HG03095 (cell line): ENCODE results near the gene KLF16.

Experiments used
- ATAC-seq: cut with Tn5 transposase; IDR thresholded peaks from one replicate; pipeline ENCODE4 v1.9.1; 2021; ENCODE audit warnings: moderate library complexity; ENCODE audit not compliant: unreplicated experiment

KLF16 gene

DNA sequence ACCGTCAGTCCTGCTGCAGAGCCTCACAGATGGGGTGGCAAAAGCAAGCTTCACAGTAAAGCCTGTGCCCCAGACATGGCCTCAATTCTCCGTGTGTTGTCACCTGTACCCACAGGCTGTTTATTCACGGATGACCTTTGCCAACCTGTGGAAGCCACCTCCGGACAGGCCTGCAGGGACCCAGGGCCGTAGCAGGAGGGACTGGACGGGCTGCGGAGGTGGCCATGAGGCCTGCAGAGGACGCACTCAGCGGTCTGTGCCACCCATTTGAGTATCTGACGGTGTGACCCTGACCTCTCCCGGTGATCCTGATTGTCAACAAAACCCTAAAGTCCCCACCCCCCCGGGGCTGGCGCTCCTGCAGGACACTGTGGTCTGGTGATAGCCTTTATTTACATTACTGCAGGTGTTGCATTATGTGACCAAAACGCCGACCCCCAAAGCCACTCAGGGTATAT, 7.8 kb upstream of the KLF16 start:
- no peak for ATAC-seq

DNA sequence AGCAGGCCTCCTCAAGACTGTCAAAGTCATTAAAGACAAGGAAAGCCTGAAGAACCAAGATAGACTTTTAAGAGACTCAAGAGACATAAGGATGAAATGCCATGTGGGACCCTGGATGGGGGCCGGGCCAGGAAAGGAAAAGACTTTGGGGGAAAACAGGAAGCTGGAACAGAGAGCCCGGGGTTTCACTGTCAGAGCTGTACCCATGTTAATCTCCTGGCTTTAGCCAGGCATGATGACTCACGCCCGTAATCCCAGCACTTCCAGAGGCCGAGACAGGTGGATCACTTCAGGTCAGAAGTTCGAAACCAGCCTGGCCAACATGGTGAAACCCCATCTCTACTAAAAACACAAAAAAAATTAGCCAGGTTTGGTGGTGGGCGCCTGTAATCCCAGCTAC, 5.6 kb upstream of the KLF16 start:
- no peak for ATAC-seq

DNA sequence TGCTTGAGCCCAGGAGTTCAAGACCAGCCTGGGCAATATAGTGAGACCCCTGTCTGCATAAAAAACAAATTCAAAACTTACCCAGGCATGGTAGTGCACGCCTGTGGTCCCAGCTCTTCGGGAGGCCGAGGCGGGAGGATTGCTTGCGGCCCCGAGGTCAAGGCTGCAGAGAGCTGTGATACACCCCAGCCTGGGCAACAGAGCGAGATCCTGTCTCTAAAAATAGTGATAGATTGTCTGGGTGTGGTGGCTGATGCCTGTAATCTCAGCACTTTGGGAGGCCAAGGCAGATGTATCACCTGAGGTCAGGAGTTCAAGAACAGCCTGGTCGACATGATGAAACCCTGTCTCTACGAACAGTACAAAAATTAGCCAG, 4.0 kb upstream of the KLF16 start:
- no peak for ATAC-seq

DNA sequence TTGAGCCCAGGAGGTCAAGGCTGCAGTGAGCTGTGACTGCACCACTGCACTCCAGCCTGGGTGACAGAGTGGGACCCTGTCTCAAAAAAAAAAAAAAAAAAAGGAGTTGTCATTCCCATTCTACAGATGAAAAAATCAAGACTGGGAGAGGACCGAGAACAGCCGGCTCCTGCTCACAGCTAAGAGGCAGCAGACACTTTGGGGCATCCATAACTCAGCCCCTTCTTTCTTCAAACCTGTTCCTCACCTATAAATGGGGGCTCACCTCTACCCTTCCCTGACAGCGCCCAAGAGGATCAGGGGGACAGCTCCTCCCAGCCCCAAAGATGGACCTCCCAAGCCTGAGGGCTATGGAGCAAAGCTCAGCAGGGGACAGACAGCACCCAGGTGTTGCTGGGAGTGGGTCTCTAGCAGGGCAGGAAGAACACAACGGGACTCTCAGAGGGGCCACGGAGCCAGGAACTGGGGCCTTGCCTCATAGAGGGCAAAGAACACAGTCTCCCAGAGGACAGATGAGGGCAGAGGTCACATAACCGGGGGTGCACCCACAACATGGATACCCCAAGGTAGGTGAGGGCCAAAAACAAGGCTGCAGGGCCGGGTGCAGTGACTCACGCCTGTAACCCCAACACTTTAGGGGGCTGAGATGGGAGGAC, 3.4 kb upstream of the KLF16 start:
- no peak for ATAC-seq

DNA sequence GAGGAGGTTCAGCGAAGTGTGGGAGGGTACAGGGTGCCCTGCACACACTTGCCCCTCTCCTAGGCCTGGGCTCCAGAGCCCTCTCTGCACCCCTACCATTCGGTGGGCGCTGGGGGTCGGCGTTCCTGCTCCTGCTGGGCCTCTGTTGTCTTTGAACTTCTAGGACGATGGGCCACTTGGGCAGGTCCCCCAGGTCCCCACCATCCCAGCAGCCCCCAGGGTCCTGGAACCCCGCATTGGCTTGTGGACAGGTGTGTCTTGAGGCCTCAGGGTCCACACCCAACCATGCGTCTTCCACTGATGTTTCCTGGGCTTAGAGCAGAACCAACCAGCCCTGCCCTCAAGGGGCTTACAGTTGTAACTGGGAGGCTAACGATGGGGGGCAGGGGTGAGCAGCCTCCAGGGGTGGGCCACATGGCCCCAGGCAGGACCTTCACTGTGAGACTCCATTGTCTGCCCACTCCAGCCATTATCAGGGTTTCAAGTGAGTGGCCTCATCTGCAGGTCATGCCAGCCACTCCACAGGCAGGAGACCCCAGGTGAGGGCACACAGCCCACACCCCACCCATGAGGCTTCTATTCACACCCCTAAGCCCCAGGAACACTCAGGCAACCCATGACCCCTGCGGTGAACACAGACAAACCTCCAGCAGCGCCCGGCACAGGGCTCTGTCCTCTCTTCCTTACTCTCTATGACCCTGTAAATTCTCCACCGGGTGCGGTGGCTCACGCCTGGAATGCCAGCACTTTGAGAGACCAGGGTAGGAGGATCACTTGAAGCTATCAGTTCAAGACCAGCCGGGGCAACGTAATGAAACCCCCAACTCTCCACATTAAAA, 2.0 kb upstream of the KLF16 start:
- no peak for ATAC-seq

DNA sequence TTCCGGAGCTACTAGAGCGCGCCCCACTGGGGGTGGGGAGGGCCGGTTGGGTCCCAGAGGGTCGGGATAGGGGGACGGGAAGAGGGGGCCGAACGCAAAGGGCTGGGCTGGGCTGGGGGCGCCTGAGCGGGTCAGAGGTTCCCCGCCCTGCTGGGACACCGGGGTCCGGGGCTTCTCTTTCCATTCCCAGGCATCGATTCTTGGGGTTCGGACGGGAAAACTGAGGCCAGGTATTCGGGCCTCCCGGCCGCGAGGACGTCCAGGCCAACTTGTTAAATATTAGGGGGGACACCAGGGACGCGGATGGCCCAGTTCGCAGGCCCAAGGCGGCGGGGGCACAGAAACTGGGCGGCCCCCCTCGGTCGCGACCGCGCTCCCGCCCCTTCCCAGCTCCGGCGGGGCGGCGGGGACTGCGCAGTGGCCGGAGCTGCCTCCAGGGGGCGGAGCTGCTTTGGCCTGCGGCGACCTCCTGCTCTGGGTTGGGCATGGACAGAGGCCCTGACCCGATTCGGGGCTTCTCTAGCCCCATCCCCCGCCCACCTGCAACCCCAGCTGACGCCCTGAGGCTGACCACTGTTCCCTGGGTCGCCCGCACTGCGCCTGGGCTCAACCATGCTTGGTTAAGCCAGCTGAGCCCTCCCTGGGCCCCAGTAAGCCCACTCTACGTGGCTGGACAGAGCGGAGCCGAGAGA, 1.2 kb upstream of the KLF16 start:
- no peak for ATAC-seq

DNA sequence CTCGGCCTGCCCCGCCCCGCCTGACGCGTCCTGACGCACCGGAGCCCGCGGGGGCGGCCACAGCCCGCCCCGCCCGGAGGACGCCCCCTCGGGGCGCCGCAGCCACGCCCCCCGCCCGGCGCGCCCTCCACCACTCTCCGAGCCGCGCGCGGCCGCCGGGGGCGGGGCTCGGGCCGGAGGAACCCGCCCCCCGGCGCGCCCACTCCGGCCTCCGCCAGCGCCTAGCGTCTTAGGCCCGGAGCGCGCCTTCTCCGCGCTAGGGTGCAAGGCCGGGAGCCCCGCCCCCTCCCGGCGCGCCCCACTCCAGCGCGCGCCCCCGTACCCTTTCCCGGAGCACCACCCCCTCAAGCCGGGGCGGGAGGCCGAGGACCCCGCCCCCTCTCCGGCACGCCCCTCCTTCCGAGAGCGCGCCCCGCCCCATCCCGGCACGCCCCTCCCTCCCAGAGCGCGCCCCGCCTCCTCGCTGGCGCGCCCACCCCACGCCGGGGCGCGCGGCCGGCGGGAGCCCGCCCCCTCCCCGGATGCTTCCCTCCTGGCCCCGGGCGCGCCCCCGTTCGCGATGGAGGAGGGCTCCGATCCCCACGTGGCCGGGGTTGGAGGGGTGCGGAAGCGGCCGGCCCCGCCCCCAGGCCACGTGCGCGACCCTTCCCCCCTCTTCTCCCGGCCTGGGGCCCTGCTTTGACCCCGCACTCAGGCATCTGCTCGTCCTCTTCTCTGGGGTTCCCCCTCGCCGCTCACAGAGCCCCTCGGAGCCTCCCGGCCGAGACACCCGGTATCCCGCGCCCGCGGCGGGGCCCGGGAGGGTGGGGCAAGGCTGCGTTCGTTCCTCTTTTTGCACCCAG, 480 bp upstream of the KLF16 start:
- ATAC-seq: peak; percentile 48

DNA sequence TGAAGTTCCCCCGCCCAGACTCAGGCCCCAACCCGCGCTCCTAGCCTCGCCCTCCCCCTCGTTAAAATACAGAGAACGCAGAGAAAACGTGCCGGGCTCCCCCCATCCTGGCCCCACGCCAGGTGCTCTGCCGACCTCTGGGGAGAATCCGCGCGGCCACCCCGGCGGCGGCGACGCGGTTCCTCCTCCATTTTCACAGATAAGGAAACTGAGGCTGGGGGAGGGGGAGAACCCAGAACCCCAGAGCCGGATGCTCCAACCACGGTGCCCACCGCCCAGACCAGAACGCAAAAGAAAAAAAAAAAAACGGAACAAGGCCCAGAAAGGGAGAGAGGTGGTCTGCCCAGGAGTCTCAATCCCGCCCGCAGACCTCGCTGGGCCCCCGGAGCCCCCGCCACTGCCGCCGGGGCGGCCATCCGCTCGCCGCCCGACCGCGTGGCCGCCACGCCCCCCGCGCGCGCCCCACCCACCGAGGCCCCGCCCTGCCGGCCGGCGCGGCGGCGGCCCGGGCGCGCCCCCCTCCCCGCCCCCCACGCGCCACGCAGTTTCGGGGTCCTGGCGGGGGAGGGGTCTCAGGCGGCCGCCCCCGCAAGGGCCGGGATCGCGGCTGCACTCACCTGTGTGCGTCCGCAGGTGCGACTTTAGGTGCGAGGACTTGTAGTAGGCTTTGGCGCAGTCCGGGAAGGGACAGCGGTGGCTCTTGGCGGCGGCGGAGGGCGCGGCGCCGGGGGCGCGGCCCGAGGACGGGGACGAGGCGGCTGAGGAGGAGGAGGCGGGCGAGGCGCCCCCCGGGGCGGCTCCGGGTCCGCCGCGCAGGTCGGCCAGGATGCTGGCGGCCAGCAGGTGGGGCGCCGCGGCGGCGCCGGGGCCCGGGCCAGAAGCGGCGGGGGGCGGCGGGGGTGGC, 703 bp downstream of the KLF16 start:
- no peak for ATAC-seq

DNA sequence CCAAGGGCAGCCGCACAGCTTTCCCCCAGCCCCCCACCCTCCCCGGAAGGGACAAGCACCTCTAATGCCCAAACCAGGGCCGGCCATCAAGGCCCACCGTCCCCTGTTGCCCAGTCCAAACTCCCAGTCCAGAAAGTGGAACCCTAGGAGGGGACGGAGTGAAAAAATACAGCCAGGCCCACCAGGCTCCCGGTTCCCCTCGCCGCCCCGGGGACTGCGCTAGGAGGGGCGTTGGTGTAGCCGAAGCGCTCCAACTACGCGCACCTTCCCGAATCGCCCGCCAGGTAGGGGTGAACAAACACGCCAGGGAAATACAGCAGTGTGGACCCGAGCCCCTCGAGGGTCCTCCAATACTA, 1.3 kb downstream of the KLF16 start:
- no peak for ATAC-seq

DNA sequence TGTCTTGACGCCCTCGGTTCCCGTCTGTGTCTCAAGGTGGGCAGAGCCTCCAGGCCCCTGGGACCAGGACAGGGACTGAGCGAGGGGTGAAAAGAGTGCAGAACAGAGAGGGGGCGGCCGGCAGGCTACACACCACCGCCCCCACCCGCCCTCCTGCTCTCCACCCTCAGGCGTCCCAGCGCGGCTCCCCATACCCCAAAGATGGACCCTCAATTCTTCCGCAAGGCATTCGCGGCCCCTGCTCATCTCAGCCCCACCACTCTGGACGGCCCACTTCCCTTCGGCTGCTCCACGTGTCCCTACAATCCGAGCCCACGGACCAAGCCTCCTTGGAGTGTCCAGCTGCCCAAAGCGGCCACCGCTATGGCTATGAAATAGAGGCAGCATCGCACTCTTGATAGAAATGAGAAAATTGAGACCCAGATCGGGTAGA, 1.8 kb downstream of the KLF16 start:
- ATAC-seq: no peak

DNA sequence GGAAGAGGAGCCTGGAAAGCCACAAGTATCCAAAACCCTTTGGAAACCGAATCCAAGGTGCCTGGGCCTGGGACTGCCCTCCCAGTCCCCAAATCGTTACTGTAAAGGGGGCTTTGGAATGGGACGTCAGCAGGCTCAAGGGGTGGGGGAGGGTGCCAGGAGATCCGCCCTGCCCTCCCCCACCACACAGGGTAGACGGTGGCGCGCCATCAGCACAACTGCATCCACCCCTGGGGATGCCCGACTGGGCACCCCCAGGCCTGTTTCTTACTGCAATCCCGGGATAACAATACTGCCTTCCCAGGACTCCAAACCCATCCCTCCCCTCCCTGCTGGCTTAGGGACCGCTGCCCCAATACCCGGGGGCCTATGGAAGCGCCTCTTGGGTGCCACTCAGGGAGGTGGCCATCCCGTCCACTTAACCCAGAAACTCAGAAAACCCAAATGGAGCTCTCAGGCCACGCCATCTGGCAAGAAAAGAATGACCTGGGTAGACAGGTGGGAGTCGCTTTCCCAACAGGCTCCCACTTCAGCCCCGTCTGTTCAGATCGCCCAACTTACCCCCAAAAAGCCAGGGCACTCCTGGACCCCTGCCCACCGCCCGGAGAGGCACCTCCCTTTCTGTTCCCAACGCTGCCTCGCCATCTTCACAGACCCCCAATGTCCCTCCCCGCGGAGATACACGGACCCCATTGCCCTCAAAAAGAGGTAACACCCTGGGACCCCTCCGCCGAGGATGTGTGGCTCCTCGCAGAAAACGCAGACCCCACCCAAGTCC, 2.4 kb downstream of the KLF16 start:
- no peak for ATAC-seq

DNA sequence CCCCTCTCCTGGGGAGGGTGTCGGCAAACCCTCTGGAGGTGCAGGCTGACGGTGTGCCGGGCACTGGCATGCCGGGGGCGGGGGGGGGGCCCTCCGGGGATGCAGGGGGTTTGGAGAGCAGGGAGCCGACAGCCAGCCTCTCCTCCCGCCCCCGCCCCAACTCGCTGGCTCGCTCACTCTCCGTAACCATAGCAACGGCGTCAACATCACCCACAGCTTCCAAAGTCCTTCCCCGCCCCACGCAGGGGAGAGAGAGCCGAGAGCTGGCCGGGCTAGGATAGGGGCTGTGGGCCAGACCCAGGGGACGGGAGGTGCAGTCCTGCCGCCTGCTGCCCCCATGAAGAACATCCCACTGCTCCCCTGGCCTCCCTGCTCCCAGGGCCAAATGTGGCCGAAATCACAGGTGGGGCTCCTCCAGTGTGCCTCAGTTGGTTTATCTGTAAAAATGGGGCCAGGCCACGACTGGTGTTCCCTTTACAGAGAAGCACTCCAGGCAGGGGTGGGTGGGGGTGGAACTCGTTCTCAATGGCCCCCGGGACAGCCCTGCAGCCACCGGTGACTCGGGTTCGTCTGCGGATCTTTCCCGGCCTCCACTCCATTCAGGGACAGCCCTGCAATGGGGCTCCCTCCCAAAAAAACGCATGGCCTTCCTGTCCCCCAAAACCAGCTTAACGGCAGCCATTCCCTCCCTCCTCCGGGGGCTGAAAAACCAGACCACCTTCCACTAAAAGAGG, 3.2 kb downstream of the KLF16 start:
- no peak for ATAC-seq

DNA sequence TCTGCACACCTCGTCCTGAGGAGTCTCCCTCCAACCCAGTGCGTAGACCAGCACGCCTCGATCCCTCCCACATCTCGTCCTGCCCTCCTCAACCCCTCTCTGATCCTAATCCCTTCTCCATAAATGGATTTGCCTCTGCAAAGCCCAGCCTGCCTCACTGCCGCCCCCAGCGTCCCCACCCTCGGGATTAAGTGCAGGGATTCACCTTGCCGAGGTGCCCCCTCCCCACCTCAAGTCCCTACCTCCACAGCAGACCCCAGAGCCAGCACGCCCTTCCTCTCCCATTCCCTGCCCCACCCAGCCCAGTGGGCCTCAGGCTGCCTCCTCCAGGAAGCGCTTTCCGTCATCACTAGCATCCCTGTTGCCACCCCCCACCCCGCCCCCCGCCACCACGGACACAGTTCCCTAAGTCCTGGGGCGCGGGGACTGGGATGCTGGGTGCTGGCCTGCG, 4.0 kb downstream of the KLF16 start:
- ATAC-seq: no peak

DNA sequence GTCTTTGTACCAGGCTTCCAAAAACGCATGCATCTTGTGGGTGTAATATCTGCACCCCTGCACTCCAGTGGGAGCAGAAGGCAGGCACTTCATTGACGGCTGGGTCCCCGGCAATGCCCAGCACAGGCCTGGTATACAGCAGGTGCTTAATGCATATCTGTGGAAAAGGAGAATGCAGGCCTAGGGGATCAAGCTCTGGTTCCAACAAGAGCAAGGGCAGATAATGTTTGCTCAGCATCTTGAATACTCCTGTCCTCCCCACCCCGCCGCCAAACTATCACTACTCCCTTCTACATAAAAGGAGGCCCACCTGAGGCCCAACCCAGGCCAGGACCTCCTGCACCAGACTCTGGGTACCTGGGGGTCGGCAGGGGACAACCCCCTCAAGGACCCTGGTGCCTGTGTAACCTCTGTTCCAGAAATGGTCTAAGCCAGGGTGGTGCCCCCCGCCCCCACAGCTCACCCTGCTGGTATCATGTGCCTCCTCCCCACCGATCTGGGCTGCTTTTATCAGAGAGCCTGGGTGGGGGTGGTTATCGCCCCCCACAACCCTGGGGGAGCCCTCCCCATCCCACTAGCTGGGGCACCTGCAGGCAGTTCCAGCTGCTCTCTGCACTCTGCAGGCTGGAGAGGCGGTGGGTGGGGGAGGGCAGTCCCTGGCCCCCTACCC, 4.8 kb downstream of the KLF16 start:
- ATAC-seq: no peak

DNA sequence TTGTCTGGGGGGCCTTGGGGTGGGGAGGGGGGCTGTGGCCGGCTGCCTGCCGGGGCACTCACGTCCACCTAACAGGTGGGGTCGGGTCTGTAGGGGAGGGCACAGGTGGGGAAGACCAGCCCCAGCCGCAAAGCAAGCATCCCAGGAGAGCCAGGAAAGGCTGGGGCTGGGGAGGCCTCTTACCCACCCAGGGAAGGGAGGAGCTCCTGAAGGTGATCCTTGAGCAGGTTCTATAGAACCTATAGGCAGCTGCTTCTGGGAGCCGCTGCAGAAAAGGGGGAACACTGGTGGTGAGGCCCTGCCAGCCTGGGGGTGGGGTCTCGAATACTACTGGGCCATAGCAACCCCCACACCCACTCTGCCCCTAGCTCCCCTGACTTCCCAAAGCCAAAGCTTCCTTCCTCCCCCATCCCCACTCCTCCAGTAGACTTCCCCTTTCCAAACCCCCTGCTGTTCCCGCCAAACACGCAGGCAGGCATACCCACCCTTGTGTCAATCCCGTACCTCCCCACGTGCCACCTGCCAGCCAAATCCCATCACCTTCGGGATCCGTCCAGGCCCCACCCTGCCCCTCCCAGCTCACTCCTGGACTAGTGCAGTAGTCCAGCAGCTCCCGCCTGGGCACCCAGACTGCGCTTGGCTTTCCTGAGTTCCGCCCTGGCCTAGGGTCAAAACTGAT, 5.6 kb downstream of the KLF16 start:
- no peak for ATAC-seq

DNA sequence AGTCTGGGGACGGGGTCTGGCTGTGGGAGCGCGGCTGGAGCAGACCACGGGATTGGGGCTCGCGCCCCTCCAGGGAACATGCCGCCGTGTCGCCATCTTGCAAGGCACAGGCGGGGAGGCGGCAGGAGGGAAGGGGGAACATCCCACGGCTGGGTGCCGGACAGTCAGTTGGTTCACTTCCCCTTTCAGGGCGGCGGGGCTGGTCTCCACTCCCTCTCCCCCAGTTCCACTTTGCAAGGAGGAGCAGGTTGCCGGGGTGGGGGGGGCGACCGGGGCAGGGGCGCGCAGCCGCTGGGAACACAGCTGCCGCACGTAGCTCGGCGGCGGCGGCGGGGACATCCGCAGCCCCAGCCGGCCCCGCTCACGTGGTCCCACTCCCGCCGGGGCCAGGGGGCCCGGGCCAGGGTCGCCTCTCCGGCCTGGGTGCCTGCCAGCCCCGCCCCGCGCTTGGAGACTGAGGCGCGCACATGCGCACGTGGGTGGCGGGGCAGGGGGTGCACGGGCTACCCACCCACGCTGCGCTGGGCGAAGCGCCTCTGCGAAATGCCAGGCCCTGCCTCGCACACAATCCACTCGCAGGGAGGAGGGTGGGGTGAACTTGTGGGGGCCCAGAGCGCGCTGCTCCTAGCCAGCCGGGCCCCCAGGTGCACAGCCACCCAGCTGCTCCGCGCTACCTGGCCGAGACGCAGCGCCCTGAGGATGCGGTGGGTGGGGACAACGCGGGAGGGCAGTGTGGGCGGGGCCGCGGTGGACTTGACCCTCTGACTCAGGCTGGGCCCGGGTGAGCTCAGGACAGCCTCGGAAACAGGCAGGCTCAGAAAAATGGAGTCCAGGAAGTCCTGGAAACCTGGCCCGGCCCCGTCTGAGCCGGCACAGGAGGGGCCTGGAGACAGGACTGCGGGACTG, 6.4 kb downstream of the KLF16 start:
- no peak for ATAC-seq

DNA sequence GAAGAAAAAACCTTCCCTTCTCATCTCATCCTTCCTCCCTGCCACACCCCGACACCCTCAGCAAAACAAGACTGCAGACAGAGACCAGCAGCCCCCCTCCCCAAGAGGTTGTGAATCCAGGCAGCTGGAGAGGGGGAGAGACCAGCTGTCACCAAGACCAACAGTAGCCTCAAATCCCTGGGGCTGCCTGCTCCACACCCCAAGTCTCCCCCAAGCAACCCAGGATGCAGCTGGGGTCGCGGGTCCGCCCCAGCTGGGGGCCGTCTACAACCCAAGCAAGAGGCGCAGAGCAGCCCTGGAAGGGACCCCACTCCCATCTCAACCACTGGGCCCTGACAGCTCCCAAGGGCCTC, 7.1 kb downstream of the KLF16 start:
- no peak for ATAC-seq
